Stimulated activated naive CD8-positive, alpha-beta T cell treated with anti-CD3 and anti-CD28 coated beads, Interleukin-15, Interleukin-2, amounts not matched to agents 100 ng/mL and 50 ng/mL, for 24 hours (primary cell): ENCODE data around the gene CUL5.
"Not testable (repeated sequence)": the region's sequence is repeated elsewhere in the genome, so short reads cannot be mapped to it uniquely, and the experiment has no call there.

Source experiments
- H3K27ac Mint-ChIP-seq: one replicate; pipeline ENCODE4 v1.8.0; 2021; ENCODE audit warnings: mild to moderate bottlenecking, mixed read lengths
- H3K27me3 Mint-ChIP-seq: one replicate; pipeline ENCODE4 v1.8.0; 2021; ENCODE audit warnings: mixed read lengths
- H3K36me3 Mint-ChIP-seq: one replicate; pipeline ENCODE4 v1.8.0; 2021; ENCODE audit warnings: low read depth, mixed read lengths
- H3K4me1 Mint-ChIP-seq: one replicate; pipeline ENCODE4 v1.8.0; 2021; ENCODE audit warnings: low read depth, mixed read lengths
- H3K4me3 Mint-ChIP-seq: one replicate; pipeline ENCODE4 v1.8.0; 2021; ENCODE audit warnings: mild to moderate bottlenecking, mixed read lengths
- H3K9me3 Mint-ChIP-seq: one replicate; pipeline ENCODE4 v1.8.0; 2021; ENCODE audit warnings: mixed read lengths

The CUL5 gene

DNA sequence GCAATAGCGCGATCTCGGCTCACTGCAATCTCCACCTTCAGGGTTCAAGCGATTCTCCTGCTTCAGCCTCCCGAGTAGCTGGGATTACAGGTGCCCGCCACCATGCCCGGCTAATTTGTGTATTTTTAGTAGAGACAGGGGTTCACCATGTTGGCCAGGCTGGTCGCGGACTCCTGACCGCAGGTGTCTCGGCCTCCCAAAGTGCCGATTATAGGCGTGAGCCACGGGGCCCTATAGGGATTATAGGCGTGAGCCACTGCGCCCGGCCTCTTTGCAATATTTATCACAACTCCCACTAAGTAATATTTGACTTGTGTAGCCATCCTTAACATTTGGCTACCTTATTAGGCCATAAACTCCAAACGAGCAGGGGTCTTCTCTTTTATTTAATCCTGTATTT, 879 bp upstream of the CUL5 start:
- no peaks in the 10 kb centered on the region for H3K9me3 Mint-ChIP-seq
- no peak overlapping the region for H3K27ac Mint-ChIP-seq
- peaks cover 15% of the 10 kb centered on the region for H3K4me1 Mint-ChIP-seq
- H3K36me3 Mint-ChIP-seq, result peaks cover 7% of the 10 kb centered on the region
- no peaks in the 10 kb centered on the region for H3K27me3 Mint-ChIP-seq
- no peak overlapping the region for H3K4me3 Mint-ChIP-seq

DNA sequence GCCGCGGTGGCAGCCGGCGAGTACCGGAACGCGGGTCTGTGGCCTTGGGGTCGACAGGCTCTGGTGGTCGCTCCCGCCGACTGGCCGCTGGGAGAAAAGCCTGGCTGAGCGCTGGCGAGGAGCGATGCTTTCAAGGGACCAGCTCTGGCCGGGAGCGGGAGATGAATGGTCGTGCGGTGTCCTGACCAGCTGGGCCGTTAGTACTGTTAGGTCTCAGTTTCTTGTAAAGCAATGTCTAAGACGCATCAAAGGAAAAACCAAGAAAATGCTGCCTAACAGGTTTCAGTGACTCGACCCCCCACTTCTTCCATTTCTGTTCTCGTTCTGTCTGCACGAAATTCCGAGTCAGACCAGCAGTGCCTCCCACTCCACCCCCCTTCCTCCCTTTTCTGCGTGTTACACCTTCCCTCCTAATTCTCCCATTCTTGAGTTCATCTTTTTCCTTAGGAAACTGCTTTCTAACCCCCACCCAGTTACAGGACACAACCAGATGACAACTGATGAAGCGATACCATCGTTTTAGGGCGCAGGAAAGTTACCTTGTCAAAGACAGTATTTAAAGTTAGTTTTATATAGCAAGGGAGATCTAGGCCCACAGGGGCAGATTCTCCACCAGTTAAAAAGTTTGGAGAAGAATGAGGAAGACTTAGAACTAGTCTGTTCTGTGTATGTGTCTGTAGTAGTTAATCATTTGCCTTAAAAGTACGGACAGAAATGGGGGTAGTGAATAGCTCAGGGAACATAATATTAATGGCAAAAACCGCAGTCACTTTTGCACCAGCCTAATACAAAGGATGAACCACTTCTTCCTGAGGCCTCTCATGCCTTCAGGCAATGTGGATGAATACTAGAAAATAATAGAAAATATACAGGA, 1.0 kb downstream of the CUL5 start:
- peaks cover 7% of the 10 kb centered on the region for H3K36me3 Mint-ChIP-seq
- H3K27ac Mint-ChIP-seq, result peak overlapping the region; percentile 94
- peaks cover 18% of the 10 kb centered on the region for H3K4me1 Mint-ChIP-seq
- H3K9me3 Mint-ChIP-seq, result no peaks in the 10 kb centered on the region
- no peaks in the 10 kb centered on the region for H3K27me3 Mint-ChIP-seq
- peak overlapping the region; percentile 96 for H3K4me3 Mint-ChIP-seq

DNA sequence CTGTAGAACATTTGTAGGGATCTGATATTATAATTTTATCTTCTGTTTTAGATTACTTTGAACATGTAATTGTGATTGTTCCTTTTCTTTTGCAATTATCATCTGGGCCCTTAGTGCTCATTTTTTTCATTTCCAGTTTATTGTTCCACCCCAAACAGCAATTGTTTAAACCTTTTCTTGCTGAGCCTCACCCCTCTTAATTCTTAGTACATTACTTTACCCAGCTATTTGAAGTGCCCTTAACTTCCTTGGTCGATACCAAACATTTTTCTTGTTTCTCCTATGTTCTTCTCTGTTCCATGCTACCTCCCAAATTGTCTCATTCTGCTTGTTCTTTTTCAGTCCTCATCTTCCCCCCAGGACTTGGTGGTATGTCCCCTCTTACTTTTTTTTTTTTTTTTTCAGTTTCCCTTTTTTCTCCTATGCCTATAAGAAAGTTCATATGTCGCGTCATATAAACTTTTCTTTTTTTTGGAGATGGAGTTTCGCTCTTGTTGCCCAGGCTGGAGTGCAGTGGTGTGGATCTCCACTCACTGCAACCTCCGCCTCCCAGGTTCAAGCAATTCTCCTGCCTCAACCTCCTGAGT, 3.5 kb downstream of the CUL5 start:
- Mint-ChIP-seq H3K4me1 (peaks cover 39% of the 10 kb centered on the region), H3K27ac (no peak overlapping the region), H3K4me3 (no peak overlapping the region), H3K36me3 (peaks cover 9% of the 10 kb centered on the region), H3K27me3 (no peaks in the 10 kb centered on the region), H3K9me3 (no peaks in the 10 kb centered on the region)

DNA sequence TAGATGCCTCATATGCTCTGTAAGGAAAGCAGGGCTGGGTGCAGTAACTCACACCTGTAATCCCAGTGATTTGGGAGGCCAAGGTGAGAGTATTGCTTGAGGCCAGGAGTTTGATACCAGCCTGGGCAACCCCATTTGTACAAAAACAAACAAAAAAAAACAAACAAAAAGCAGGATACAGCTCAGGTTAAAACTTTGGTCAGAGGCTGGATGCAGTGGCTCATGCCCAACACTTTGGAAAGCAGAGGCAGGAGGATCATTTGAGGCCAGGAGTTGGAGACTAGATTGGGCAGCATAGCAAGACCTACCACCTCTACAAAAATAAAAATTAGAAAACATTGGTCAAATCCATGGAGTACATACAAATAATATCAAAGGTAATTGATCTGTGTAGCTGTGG, 7.9 kb downstream of the CUL5 start:
- no peaks in the 10 kb centered on the region for H3K9me3 Mint-ChIP-seq
- H3K4me1 Mint-ChIP-seq, result peaks cover 52% of the 10 kb centered on the region
- H3K36me3 Mint-ChIP-seq, result peaks cover 10% of the 10 kb centered on the region
- H3K4me3 Mint-ChIP-seq, result no peak overlapping the region
- H3K27ac Mint-ChIP-seq, result no peak overlapping the region
- no peaks in the 10 kb centered on the region for H3K27me3 Mint-ChIP-seq

DNA sequence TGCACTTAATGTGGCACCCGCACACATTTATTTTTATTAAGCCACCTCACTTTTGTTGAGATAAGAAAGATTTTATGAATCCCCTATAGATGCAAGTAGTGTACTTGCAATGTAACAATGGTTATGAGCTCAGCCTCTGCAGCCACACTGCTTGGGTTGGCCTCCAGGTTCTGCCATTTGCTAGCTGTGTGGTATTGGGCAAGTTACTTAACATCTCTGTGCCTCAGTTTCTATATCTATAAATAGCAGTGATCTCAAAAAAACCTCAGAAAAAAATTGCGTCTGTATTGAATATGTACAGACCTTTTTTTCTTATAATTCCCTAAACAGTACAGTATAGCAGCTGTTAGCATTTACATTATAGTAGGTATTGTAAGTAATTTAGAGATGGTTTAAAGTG, 10.0 kb downstream of the CUL5 start:
- H3K27ac Mint-ChIP-seq, result no peak overlapping the region
- H3K36me3 Mint-ChIP-seq, result peaks cover 14% of the 10 kb centered on the region
- H3K4me1 Mint-ChIP-seq, result peaks cover 56% of the 10 kb centered on the region
- H3K27me3 Mint-ChIP-seq, result no peaks in the 10 kb centered on the region
- no peak overlapping the region for H3K4me3 Mint-ChIP-seq
- no peaks in the 10 kb centered on the region for H3K9me3 Mint-ChIP-seq

DNA sequence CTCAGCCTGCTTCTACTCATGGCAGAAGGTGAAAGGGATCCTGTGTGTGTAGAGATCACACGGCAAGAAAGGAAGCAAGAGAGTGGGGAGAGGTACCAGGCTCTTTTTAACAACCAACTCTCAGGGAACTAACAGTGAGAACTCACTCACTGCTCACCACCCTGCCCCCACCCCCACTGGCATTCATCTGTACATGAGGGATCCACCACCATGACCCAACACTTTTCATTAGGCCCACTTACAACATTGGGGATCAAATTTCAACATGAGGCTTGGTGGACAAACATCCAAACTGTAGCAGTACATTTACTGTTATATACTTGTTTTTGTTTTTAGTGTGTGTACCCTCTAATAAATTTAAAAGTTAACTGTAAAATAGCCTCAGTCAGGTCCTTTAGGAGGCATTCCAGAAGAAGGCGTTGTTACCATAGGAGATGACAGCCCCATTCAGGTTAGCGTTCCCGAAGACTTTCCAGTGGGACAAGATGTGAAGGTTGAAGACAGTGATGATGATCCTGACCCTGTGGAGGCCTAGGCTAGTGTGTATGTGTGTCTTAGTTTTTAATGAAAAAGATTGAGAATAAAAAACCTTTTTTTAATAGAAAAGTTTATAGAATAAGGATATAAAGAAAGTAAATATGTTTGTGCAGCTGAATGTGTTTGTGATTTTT, 11.3 kb downstream of the CUL5 start:
- peaks cover 14% of the 10 kb centered on the region for H3K36me3 Mint-ChIP-seq
- no peaks in the 10 kb centered on the region for H3K27me3 Mint-ChIP-seq
- H3K4me3 Mint-ChIP-seq, result no peak overlapping the region
- no peaks in the 10 kb centered on the region for H3K9me3 Mint-ChIP-seq
- peaks cover 61% of the 10 kb centered on the region for H3K4me1 Mint-ChIP-seq
- H3K27ac Mint-ChIP-seq, result no peak overlapping the region

DNA sequence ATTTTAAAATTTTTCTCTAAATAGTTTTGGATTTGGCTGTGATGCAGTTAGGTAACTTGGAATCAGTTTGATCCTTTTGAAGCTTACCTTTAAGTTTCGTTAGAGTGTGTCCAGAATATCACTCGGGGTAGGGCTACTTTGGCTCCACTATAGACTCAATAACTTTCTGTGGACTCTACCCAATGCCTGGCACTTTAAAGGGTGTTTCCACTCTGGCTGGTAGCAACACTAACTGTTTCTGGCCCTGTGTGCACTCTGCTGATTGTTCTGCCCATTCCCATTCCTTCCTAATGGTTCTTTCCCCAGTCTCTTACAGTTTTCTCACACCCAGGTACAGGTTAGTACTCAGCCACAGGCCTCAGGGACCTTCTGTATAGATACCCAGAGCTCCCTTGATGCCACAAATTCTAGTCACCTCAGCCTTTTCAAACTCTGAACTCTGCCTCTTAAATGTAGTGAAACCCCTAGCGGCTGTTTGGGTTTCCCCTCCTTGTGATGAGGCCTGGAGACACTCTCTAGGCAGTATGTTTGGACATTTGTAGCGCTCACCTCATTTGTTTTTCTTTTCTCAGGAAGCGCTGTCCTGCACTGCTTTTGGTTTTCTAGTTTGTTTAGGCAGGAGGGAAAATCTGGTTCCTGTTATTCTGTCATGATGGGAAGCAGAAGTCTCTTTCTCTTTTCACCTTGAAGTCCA, 16.8 kb downstream of the CUL5 start:
- Mint-ChIP-seq H3K27me3 (no peaks in the 10 kb centered on the region), H3K27ac (peak overlapping the region; percentile 76), H3K36me3 (peaks cover 27% of the 10 kb centered on the region), H3K4me3 (no peak overlapping the region), H3K4me1 (peaks cover 40% of the 10 kb centered on the region), H3K9me3 (peaks cover 1% of the 10 kb centered on the region)

DNA sequence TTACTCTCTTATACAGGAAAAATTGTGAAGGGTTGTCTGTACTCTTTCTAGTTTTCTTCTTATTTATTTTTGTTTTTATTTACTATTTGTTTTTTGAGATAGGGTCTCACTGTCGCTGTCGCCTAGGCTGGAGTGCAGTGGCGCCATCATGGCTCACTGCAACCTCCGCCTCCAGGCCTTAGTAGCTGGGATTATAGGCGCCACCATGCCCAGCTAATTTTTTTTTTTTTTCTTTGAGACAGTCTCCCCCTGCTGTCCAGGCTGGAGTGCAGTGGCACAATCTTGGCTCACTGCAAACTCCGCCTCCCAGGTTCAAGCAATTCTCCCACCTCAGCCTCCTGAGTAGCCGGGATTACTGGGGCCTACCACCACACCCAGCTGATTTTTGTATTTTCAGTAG, 18.4 kb downstream of the CUL5 start:
- no peaks in the 10 kb centered on the region for H3K27me3 Mint-ChIP-seq
- peaks cover 37% of the 10 kb centered on the region for H3K36me3 Mint-ChIP-seq
- H3K4me1 Mint-ChIP-seq, result peaks cover 36% of the 10 kb centered on the region
- peaks cover 5% of the 10 kb centered on the region for H3K9me3 Mint-ChIP-seq
- no peak overlapping the region for H3K27ac Mint-ChIP-seq
- no peak overlapping the region for H3K4me3 Mint-ChIP-seq

DNA sequence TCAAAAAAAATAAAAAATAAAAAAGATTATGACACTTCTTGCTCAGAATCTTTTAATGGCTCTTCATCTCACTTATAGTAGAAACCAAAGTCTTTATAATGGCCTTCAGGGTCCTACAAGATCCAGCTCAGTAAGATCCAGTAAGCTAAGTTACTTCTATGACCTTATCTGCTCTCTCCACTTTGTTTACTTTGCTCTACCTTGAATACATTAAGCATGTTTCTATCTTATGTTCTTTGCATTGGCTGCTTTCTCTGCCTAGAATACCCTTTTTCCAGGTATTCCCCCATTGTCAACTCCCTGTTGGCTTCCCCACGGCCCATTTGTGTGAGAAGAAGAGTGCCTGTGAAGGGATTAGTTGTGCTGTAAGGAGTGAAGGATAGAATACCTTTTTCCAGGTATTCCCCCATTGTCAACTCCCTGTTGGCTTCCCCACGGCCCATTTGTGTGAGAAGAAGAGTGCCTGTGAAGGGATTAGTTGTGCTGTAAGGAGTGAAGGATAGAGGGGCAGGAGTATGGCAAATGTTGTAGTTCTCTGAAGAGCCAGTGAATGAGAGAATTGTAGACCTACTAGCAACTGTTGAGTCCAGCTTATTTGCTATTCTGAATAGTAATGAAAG, 20.2 kb downstream of the CUL5 start:
- peaks cover 46% of the 10 kb centered on the region for H3K4me1 Mint-ChIP-seq
- H3K9me3 Mint-ChIP-seq, H3K27me3 Mint-ChIP-seq, H3K27ac Mint-ChIP-seq, H3K4me3 Mint-ChIP-seq: not testable (repeated sequence)
- H3K36me3 Mint-ChIP-seq, result peaks cover 52% of the 10 kb centered on the region

DNA sequence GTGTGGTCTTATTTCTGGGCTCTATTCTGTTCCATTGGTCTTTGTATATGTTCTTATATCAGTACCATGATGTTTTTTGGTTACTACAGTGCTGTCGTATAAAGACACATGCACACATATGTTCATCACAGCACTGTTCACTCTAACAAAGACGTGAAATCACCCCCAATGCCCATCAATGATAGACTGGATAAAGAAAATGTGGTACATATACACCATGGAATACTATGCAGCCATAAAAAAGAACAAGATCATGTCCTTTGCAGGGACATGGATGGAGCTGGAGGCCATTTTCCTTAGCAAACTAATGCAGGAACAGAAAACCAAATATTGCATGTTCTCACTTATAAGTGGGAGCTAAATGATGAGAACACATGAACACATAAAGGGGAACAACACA, 22.9 kb downstream of the CUL5 start:
- H3K27ac Mint-ChIP-seq, H3K9me3 Mint-ChIP-seq, H3K27me3 Mint-ChIP-seq, H3K4me3 Mint-ChIP-seq: not testable (repeated sequence)
- Mint-ChIP-seq H3K4me1 (peaks cover 23% of the 10 kb centered on the region), H3K36me3 (peaks cover 61% of the 10 kb centered on the region)

DNA sequence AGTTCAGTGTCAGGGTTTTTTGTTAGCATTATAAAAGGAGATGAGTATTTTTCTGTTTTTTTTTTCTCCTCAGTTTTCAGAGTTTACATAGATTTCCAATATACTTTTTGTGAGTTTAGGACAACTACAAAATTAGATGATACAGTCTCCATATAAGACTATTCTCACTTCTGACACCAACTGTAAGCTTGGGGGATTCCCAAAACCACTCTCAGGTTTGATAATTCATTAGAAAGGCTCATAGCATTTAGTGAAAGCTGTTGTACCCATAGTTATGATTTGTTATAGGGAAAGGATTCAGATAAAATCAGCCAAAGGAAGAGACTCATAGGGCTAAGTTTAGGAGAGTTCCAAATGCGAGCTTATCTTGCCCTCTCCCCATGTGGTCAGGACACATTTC, 24.1 kb downstream of the CUL5 start:
- Mint-ChIP-seq H3K36me3 (peaks cover 67% of the 10 kb centered on the region), H3K9me3 (peaks cover 5% of the 10 kb centered on the region), H3K27ac (no peak overlapping the region), H3K4me3 (no peak overlapping the region), H3K4me1 (peaks cover 19% of the 10 kb centered on the region), H3K27me3 (no peaks in the 10 kb centered on the region)

DNA sequence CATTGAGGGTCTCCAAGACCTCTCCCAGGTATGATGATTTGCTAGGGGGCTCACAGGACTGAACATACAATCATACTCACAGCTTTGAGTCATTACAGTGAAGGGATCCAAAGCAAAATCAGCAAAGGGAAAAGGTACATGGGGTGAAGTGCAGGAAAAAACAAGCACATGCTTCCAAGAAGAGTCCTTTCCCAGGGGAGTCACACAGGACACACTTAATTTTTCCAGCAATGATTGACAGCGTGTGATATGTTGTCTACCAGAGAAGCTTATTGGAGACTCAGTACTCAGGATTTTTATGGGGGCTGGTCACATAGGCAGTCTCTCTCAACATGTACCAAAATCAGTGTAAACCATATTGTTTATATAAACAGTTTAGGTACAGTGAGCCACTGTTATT, 25.3 kb downstream of the CUL5 start:
- no peak overlapping the region for H3K27ac Mint-ChIP-seq
- peaks cover 64% of the 10 kb centered on the region for H3K36me3 Mint-ChIP-seq
- H3K4me3 Mint-ChIP-seq, result no peak overlapping the region
- no peaks in the 10 kb centered on the region for H3K27me3 Mint-ChIP-seq
- H3K9me3 Mint-ChIP-seq, result peaks cover 5% of the 10 kb centered on the region
- peaks cover 17% of the 10 kb centered on the region for H3K4me1 Mint-ChIP-seq

DNA sequence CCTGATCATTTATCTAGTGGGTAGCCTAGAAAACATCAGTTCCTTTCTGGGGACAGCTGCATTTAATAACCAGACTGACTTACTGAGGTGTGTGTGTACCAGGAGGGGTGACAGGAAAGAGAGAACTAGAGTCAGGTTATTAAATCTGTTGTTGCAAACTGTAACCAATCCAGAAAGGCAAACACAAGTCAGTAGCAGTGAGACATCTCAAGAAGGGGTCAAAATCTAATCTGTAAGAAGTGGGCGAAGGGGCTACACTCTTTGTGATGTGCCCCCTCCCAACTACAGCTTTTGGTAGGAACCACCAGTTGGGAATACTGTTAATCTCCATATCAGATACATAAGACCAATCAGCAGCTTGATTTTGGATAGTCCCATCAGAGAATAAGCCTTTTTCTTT, 26.3 kb downstream of the CUL5 start:
- H3K9me3 Mint-ChIP-seq, result peaks cover 5% of the 10 kb centered on the region
- H3K4me1 Mint-ChIP-seq, result peaks cover 17% of the 10 kb centered on the region
- H3K27me3 Mint-ChIP-seq, result no peaks in the 10 kb centered on the region
- no peak overlapping the region for H3K4me3 Mint-ChIP-seq
- peaks cover 71% of the 10 kb centered on the region for H3K36me3 Mint-ChIP-seq
- H3K27ac Mint-ChIP-seq, result no peak overlapping the region

DNA sequence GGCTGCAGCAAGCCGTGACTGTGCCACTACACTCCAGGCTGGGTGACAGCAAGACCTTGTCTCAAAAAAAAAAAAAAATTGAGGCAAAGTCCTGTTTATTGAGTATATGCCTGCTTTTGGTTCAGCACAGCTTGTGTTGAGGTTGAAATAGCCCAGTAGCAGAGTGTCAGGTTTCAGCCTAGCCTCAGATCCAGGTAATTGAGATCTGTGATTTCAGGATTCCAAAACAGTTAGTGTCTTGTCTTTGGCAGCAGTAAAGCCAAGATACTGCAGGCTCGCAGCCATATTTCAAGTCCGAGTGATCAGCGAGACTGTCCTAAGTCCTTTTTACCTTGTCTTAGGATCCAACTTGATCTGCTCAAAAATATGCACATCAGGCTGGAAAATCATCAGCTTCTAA, 27.0 kb downstream of the CUL5 start:
- peaks cover 2% of the 10 kb centered on the region for H3K9me3 Mint-ChIP-seq
- no peak overlapping the region for H3K27ac Mint-ChIP-seq
- H3K27me3 Mint-ChIP-seq, result no peaks in the 10 kb centered on the region
- H3K4me3 Mint-ChIP-seq, result no peak overlapping the region
- H3K36me3 Mint-ChIP-seq, result peaks cover 64% of the 10 kb centered on the region
- peaks cover 17% of the 10 kb centered on the region for H3K4me1 Mint-ChIP-seq
